Activated CD4-positive, alpha-beta T cell treated with anti-CD3 and anti-CD28 coated beads, Interleukin-2, amount 50 U/mL, for 48 hours (primary cell): ENCODE data around the gene PKD2L1.

Experiments used
- DNase-seq, 2 experiments: peaks; one replicate each; pipeline ENCODE4 v3.0.0-alpha.2; 2020

The PKD2L1 gene

DNA sequence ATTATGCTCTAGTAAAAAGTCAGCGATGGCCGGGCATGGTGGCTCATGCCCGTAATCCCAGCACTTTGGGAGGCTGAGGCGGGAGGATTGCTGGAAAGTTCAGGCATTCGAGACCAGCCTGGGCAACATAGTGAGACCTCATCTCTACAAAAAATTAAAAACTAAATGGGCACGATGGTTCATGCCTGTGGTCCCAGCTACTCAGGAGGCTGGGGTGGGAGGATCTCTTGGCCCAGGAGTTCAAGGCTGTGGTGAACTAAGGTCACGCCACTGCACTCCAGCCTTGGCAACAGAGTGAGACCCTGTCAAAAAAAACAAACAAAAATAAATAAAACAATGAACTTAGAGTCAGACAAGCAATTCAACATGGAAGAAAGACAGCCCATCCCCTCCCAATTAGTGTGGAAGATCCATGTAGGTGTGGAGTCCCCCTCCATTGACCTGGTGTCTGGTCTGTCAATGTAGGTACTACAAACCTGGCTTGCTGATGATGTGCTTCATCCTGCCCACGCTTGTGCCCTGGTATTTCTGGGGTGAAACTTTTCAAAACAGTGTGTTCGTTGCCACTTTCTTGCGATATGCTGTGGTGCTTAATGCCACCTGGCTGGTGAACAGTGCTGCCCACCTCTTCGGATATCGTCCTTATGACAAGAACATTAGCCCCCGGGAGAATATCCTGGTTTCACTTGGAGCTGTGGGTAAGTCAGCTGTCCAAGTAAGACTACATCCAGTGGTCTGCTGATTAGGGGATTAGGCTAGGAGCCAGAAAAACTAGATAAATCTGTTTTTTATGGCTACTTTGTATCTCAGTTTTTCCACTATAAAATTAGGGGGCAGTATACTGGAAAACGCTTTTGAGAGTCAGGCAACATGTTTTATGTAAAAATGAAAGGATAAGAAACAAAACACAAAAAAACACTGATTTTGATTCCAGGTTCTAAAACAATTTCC, 26.3 kb upstream of the PKD2L1 start:
- no peak for DNase-seq

DNA sequence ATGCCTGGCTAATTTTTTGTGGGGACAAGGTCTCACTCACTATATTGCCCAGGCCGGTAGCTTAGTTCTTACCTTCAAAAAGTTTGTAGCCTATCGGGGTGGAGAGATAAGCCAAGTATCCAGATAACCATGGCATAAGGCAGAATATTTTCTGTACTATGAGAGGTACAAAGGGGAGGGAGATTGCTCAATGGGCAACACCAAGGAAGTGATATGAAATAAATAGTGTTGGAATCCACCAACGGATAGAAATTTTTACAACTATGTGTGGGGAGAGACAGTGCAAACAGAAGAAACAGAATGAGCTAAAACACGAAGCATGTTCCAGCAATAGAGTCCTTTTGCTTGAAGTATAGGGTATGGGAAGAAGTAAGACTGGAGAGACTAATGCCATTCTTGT, 25.1 kb upstream of the PKD2L1 start:
- no peak for DNase-seq

DNA sequence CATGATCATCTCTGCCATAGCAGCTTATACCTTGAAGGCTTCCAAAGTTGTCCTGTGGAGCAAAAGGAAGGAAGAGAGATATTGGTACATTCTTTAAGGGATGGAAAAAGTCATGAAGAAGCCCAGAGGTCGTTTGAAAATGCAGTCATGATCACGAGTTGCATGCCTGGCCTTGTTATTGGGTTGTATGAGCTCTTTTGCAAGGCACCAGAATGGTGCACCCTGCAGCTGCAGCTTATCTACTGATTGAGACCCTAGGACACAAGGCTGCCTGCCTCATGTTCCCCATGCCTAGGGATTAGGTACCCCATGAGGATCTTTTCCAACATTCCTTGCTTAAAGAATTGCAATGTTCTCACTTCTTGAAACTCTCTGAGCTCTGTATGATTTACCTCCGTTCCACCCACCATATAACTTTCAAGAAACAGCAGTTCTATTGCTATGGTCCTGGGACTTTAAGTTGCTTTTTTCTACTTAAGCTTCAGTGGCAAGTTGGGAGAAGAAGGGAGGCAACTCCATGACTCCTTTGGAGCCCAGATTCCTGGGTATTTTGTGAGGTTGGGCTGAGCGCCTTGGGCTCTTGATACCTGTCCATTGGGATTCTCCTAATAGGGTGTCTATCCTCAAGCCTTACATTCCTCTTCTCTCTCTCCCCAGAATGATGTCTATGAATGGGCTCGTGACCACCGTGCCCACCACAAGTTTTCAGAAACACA, 23.9 kb upstream of the PKD2L1 start:
- DNase-seq, result no peak

DNA sequence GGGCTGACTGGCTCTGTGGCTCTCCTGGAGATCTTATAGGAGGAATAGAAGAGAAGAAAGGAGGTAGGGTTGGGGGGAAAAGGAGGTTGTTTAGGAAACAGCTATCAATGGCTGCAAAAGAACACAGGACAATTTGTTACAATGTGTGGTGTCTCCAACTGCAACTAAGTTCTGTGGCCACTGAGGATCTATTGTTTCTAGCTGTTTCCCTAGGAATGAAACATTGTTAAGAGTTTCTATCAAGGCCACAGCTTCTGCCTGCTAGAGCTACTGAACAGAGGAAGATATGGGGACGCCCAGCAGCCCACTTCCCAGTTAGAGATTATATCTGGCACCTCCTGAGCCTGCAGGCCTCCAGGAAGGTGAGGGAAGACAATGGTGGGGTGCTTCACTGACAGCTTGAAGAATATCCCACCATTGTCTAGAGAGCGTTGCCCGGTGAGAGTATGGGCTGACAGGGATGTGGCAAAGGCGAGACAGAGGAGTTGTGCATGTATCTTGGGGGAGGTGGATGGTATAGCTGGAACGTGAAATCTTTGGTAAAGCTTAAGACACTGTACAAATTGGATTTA, 21.0 kb upstream of the PKD2L1 start:
- no peak for DNase-seq

DNA sequence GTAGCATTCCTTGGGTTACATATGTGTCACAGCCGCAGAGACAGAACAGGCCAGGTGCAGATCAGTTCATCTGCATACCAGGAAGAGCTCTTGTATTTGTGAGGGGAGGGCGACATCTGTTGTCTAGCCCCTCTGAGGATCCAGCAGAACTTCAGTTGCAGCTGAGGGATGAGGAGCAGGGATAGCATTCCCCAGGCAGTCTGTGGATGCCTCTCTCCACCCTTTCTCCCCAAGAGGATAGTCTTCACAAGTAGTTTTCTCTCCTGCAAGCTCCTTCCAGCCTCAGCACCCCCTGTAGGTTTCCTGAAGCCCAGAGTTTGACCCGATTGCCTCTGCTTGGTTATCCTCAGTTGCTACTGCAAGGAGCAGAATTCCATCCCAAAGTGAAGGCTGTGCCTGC, 19.6 kb upstream of the PKD2L1 start:
- DNase-seq, result no peak

DNA sequence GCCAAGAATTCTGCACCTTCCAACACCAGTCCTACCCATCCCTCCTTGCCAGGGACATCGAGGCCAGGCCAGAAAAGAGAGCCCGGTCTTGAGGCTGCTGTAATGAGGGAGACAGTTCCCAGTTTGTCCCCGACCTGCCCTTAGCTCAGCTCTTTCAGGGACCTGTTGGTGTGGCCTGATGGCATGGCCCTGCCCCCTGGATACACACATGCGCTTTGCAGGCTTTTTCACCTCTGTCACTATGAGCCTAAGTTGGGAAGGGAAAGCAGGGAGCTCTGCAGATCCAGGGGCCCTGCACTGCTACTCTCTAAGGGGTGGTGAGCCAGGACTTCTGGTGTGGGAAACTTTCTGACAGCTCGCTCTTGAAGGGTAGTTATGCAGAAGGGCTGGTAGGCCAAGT, 19.1 kb upstream of the PKD2L1 start:
- no peak for DNase-seq

DNA sequence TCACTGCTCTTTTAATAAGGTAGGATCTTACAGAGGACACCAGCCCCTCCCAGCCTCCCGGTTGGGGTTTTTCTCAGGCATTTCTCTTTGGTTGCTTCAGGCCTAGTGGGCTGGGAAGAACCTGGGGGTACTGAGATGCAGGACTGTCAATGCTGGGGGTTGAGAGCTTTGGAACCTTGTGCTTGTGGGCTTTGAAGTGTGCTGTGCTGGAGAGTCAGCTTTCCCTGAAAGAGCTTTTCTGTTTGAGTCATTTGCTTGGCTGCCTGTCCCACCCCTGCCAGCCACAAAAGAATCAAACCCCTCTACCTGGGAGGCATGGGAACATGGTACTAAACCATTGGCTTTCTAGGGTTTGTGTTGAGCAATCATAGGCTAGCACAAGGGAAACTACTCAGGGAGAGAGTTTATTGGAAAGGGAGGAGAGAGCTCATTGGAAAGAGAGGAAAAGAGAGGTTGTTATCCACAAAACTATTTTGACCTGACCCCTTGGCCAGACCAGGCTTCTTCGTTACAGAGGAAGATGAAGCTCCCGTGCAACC, 18.4 kb upstream of the PKD2L1 start:
- no peak for DNase-seq

DNA sequence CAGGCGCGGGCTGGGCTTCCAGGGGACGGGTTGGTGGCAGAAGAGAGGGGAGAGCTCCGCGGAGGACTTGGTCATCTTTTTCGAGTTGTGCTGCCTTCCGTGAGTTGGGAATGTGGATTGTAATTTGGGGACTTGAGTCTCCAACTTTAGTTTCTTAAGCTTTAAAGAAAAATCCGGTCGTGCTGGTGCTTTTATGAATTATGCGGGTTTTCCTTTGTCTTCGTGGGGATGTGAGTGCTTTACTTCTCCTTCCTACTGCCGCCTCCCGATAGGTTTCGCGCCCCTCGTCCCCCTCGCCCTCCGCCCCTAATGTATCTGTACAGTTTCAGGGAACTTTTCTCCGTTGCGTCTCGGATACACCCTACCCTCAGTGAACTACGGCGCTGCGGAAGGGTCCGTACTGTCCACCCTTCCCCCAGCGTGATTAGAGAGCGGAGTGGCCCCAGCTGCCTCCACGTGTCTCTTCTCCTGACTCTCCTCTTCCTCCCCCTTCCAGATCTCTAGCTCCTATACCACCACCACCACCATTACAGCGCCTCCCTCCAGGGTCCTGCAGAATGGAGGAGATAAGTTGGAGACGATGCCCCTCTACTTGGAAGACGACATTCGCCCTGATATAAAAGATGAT, 17.7 kb upstream of the PKD2L1 start:
- no peak for DNase-seq

DNA sequence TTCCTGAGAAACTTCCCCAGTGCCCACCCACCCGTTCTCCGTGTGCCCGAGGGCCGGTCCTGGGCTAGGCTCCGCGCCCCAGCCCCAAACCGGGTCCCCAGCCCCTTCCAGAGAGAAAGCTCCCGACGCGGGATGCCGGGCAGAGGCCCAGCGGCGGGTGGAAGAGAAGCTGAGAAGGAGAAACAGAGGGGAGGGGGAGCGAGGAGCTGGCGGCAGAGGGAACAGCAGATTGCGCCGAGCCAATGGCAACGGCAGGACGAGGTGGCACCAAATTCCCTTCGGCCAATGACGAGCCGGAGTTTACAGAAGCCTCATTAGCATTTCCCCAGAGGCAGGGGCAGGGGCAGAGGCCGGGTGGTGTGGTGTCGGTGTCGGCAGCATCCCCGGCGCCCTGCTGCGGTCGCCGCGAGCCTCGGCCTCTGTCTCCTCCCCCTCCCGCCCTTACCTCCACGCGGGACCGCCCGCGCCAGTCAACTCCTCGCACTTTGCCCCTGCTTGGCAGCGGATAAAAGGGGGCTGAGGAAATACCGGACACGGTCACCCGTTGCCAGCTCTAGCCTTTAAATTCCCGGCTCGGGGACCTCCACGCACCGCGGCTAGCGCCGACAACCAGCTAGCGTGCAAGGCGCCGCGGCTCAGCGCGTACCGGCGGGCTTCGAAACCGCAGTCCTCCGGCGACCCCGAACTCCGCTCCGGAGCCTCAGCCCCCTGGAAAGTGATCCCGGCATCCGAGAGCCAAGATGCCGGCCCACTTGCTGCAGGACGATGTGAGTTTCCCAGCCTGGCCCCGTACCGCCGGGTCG, 16.9 kb upstream of the PKD2L1 start, which contains the start of gene SCD:
TSS of gene SCD (plus strand) at position 469 of the 803 bp plus-strand sequence. CDS start at position 741, 272 bp downstream.
- peak; percentile 83 to 91 for DNase-seq

DNA sequence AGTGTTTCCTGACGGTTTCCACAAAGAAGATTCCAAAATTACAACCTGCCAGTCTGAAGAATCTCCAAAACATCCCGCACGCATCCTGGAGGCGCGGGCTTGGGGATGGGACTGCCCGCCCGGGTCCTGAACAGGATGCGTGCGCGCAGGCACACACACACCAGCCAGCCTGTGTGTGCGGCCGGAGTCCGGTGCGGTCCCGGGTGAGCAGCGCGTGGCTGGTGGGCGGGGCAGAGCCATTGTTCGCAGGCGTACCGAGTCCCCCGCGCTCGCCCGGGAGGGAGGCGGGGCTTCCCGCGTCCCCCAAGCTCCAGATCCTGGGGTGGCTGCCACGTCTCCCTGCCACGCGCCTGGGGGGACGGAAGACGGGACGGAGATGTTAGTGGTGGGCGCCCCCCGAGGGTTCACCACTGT, 16.3 kb upstream of the PKD2L1 start:
- DNase-seq, result peak; percentile 86 to 87

DNA sequence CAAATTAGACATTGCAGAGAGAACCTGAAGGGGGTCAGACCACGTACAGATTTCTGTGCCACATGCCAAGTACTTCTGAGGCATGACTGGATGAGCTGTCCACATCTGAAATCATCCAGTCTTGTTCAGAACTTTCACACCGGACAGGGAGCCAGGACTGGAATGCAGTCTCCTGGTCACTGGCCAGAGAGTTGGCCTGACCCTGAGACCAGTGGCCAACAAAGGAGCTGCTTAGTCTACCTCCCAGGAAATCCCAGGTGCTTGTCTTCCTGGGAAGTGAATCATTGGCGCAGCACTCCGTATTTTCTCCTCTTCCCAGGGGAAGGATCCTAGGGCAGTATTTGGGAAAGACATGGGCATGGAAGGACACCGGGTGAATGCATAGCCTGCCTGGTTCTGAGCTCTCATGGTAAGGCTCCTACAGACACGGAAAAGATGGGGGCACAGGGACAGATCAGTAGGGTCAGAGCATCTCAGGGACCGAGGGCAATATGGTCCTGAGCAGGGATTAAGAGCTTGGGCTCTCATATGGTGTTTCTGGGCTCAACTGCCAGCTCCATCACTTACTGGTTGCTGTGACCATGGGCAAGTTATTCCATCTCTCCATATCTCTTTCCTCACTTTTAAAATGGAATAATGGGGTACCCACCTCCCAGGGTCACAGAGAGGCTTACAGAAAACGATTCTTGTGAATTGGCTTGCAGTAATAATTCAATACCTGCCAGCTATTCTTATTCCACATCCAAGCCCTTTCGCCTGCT, 15.7 kb upstream of the PKD2L1 start:
- DNase-seq, result no peak

DNA sequence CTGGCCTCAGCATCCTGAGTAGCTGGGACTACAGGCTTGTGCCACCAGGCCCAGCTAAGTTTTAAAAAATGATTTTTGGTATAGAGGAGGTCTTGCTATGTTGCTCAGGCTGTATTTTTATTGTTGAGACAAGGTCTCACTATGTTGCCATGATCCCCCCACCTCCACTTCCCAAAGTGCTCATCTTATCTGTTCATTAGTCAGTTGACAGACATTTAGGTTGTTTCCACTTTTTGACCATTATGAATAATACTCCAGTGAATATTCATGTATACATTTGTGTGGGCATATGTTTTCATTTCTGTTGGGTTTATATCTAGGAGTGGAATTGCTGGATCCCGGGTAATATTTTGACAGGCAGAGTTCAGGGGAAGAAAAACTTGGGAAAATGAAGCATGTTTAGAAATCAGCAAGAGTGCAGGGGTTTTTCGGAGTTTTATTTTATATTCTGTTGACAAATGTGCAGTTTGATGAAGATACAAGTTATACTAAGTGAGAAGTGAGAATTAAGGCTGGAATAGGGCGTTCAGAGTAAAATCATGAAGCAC, 14.3 kb upstream of the PKD2L1 start:
- no peak for DNase-seq

DNA sequence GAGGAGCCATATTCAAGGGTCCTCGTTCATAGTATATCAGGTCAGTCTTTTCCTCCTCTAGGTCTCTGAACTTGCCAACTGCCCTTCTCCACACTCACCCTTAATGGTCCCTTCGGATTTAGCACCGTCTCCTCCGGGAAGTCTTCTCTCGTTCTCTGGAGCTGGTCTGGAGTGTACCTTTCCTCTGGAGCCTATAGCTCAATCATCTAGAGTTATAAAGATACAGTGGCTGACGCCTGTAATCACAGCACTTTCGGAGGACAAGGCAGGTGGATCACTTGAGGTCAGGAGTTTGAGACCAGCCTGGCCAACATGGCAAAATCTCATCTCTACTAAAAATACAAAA, 12.6 kb upstream of the PKD2L1 start:
- no peak for DNase-seq

DNA sequence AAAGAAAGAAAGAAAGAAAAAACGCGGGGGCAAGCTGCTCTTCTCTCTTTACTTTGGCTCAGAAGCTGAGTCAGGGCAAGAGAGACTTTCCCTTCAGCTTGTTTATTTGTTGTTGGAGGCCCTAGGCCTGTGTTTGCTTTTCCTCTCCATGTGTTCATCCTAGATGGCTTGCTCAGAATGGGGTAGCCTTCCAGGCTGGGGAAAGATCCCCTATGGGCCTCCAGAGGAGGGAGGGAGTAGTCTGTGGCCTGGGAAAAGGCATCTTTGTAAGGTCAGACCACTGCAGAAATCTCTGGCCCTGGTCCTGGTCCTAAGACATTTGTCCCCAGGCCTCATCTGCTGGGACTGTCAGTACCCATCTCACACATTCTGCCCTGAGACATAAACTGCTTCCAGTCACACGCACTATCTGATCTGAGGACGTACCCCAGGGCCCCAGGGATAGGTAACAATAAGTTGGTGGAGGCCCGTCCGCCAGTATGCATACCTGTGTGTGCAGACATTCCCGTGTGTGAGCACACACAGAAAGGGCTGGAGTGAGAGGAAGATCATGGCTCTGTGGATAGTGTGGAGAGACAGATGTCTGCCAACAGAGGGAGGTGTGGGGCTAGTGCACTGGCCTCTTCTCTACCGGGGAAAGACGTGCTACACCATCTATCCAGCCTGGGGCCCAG, 12.1 kb upstream of the PKD2L1 start:
- peak; percentile 45 to 60 for DNase-seq

DNA sequence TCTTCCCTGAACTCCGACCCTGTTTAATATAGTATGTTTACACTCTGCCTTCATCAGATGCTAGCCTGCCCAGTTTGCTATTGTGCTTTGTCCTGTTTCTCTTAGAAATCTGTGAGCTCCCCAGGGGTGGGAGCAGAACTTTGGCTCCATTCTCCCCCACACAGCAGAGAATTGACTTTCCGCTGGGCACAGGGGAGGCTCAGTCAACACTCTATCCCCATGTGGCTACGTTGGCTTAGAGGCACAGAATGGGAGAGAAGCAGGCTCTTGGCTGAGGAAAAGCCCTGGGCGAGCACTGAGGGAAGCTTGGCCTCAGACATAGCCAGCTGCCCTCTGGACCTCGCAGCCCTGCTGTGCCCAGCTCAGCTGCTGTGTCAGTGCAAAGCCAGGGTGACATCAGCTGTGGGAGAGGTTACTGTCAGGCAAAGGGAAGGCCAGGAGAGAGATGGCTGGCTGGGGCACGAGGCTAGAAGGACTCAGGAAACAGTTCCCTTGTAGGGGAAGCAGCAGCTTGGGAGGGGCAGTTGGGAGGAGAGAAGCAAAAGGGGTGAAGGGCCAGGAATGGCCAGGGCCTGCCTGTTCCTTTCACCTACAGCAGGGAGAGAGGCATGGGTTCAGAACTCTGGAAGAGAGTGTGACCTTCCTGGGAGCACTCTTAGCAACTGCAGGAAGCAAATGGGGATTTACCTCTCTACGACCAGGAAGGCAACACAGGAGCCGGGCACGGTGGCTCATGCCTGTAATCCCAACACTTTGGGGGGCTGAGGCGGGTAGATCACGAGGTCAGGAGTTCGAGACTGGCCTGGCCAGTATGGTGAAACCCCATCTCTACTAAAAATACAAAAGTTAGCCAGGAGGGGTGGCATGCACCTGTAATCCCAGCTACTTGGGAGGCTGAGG, 11.2 kb upstream of the PKD2L1 start:
- no peak for DNase-seq

DNA sequence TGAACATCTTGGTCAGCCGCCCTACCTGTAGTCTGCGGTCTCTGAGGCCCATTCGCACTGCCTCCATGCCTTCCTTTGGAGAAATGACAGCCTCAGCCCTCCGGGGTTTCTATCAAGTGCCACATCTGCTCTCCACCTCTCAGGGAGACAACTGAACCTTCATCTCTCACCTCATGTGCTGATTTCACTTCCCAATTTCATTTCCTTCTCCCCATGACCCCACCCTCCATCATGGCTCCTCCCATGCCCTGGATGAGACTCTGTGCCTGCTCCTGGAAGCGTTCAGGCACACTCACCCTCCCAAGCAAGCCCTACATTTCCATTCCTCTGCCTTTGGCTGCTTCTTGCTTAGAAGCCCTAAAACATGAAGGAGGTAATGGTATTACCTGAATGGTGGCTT, 9.2 kb upstream of the PKD2L1 start:
- DNase-seq, result no peak

DNA sequence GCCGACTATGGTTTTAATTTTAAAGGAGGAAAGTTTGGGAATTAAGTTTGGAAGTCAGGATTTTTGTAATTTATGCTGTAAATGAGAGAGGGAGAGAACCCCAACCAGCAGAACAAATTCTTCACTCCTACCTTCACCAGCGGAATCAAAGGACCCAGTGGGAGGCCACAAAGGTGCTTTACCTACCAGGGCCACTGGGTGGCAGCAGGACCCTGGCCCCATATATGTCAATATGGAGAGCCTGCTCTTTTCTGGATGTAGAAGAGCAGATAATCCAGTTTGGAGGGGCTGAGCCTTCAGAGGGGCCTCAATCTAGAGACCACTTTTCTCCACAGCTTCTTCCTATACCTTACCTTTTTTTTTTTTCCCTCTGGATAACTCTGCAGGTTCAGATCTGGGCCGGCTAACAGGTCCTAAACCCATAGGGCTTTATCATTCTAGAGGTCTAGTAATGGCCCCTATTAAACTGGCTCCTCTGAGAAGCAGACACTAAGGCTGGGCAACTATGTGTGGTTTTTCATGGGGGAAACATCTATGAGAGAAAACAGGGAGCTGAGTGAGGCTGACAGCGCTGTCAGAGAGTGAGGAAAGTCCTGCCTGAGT, 8.5 kb upstream of the PKD2L1 start:
- DNase-seq, result peak; percentile 86 to 89

DNA sequence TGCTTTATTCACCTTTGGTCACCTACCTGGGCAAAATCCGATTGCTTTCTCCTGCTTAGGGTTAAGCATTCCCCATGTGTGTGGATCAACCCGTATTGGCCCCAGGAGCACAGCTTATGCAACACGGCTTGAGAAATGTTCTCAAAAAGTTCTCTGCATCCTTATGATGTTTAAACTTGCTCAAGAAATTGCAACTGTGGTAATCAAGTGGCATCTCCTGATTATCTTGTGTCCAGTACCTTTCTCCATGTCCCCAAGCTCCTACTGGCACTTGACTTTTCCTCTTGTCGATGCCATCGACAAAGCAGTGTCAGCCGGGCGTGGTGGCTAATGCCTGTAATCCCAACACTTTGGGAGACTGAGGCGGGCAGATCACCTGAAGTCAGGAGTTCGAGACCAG, 4.7 kb upstream of the PKD2L1 start:
- no peak for DNase-seq
